Osteoblast (primary cell): ENCODE data around the gene ADGRA1. TPM values are rescaled to one million over a fixed set of nuclear protein-coding genes. Genes with fewer than 3 reads are reported as not detected.

Source experiments
- DNase-seq: peaks from one replicate; pipeline ENCODE4 v3.0.0; 2011; ENCODE audit warnings: low spot score, mixed read lengths; ENCODE audit not compliant: insufficient read length; ENCODE audit errors: missing footprints
- H2AFZ ChIP-seq: 2 replicates; pipeline ENCODE4 v1.6.0; 2011; ENCODE audit warnings: mild to moderate bottlenecking, low read length
- H3K27ac ChIP-seq: 2 replicates; pipeline ENCODE4 v1.5.1; 2011; ENCODE audit warnings: mild to moderate bottlenecking, low read depth, low read length, moderate library complexity
- H3K27me3 ChIP-seq: 2 replicates; pipeline ENCODE4 v1.6.0; 2012; ENCODE audit warnings: mild to moderate bottlenecking, control low read depth, inconsistent platforms, low read length, moderate library complexity; ENCODE audit not compliant: insufficient read depth
- H3K36me3 ChIP-seq: 2 replicates; pipeline ENCODE4 v1.5.1; 2011; ENCODE audit warnings: mild to moderate bottlenecking, low read length, control low read depth, moderate library complexity; ENCODE audit not compliant: insufficient read depth
- H3K4me1 ChIP-seq: 2 replicates; pipeline ENCODE4 v1.5.1; 2011; ENCODE audit warnings: mild to moderate bottlenecking, low read length, control low read depth, moderate library complexity; ENCODE audit not compliant: insufficient read depth
- H3K4me2 ChIP-seq: 2 replicates; pipeline ENCODE4 v1.6.0; 2011; ENCODE audit warnings: mild to moderate bottlenecking, low read length; ENCODE audit not compliant: insufficient read depth
- H3K4me3 ChIP-seq: fragments of 200-600 bp; sonication (generic); 3 replicates; pipeline ENCODE4 v1.5.1; 2012; ENCODE audit warnings: mild to moderate bottlenecking, low read length, inconsistent platforms; ENCODE audit not compliant: insufficient read depth
- H3K79me2 ChIP-seq: 2 replicates; pipeline ENCODE4 v1.6.0; 2012; ENCODE audit warnings: mild to moderate bottlenecking, low read length, control low read depth, inconsistent platforms; ENCODE audit not compliant: insufficient read depth
- H3K9me3 ChIP-seq: 2 replicates; pipeline ENCODE4 v1.5.1; 2011; ENCODE audit warnings: low read depth, low read length, control low read depth
- H4K20me1 ChIP-seq: 2 replicates; pipeline ENCODE4 v1.6.0; 2012; ENCODE audit warnings: mild to moderate bottlenecking, low read length, control low read depth; ENCODE audit not compliant: insufficient read depth
- total RNA-seq: library from RNA; depleted of rRNA; stranded (reverse); fragments of >200 nt; gene quantifications from 2 replicates; pipeline ENCODE4 v1.2.3, GENCODE V29; 2012
- TF ChIP-seq, protein P1 (sequence below): IDR thresholded peaks from 2 replicates; pipeline ENCODE4 v1.5.1; 2011; ENCODE audit warnings: mild to moderate bottlenecking, low read depth, low read length, moderate library complexity; ENCODE audit errors: extremely low read depth

Gene ADGRA1
- total RNA-seq, 1 donor, result not detected

DNA sequence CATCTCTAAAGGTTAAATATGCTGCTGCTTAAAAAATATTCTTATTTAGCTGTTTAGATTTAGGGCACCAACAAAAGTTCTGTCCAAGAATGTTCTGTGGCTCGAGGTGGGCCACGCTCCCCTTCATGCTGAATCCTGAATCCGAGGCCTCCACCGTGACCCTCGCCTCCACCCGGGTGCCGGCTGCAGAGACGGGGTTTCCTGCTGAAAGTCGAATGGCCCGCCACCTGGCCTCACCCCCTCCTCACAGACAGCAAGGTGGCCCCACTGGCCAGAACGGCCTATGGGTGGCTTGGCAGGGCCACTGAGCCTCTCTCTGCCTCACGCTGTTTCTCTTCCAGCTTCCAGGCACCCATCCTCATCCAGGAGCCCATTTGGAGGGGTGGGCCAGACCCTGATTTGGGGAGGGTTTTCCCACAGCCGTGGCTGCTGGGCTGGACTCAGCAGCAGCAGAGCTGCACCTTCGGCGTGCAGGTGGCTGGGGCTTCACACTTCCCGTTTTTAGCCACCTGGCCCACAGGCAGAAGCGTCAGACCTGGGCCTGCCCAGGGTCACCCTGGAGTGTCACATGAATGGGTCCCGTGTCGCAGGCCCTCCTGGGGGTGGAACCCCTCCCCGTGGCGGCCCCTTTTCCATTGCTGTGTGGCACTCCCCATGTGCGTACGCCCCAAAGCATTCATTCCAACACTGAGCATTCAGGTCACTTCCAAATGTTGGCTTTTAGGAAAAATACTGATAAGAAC is 26.3 kb upstream of the ADGRA1 start:
- no peak for DNase-seq
- no peaks in the 10 kb centered on the region for H3K79me2 ChIP-seq
- no peak overlapping the region for H3K4me3 ChIP-seq
- H3K36me3 ChIP-seq, result no peaks in the 10 kb centered on the region
- TF ChIP-seq, protein P1, sequence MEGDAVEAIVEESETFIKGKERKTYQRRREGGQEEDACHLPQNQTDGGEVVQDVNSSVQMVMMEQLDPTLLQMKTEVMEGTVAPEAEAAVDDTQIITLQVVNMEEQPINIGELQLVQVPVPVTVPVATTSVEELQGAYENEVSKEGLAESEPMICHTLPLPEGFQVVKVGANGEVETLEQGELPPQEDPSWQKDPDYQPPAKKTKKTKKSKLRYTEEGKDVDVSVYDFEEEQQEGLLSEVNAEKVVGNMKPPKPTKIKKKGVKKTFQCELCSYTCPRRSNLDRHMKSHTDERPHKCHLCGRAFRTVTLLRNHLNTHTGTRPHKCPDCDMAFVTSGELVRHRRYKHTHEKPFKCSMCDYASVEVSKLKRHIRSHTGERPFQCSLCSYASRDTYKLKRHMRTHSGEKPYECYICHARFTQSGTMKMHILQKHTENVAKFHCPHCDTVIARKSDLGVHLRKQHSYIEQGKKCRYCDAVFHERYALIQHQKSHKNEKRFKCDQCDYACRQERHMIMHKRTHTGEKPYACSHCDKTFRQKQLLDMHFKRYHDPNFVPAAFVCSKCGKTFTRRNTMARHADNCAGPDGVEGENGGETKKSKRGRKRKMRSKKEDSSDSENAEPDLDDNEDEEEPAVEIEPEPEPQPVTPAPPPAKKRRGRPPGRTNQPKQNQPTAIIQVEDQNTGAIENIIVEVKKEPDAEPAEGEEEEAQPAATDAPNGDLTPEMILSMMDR, result no peak
- no peak overlapping the region for H3K4me2 ChIP-seq
- no peaks in the 10 kb centered on the region for H4K20me1 ChIP-seq
- no peaks in the 10 kb centered on the region for H3K4me1 ChIP-seq
- no peak overlapping the region for H2AFZ ChIP-seq
- H3K27ac ChIP-seq, result no peak overlapping the region
- no peaks in the 10 kb centered on the region for H3K27me3 ChIP-seq
- no peaks in the 10 kb centered on the region for H3K9me3 ChIP-seq

GRCh38 chr10:133062085-133062484 is 25.6 kb upstream of the ADGRA1 start:
- H3K27ac ChIP-seq, result no peak overlapping the region
- H3K4me2 ChIP-seq, result no peak overlapping the region
- H3K36me3 ChIP-seq, result no peaks in the 10 kb centered on the region
- H3K27me3 ChIP-seq, result no peaks in the 10 kb centered on the region
- TF ChIP-seq, protein P1, result no peak
- no peaks in the 10 kb centered on the region for H3K4me1 ChIP-seq
- DNase-seq, result no peak
- H3K79me2 ChIP-seq, result no peaks in the 10 kb centered on the region
- no peak overlapping the region for H3K4me3 ChIP-seq
- no peaks in the 10 kb centered on the region for H4K20me1 ChIP-seq
- no peaks in the 10 kb centered on the region for H3K9me3 ChIP-seq
- no peak overlapping the region for H2AFZ ChIP-seq

- Histone ChIP-seq H3K27me3 (no peaks in the 10 kb centered on the region), H3K79me2 (no peaks in the 10 kb centered on the region), H4K20me1 (no peaks in the 10 kb centered on the region), H2AFZ (no peak overlapping the region), H3K4me2 (no peak overlapping the region), H3K4me3 (no peak overlapping the region), H3K9me3 (no peaks in the 10 kb centered on the region), H3K4me1 (no peaks in the 10 kb centered on the region), H3K36me3 (no peaks in the 10 kb centered on the region), H3K27ac (no peak overlapping the region)
- TF ChIP-seq, protein P1, result no peak
- no peak for DNase-seq
Observed at GRCh38 chr10:133062635-133063034, 25.1 kb upstream of the ADGRA1 start.

DNA sequence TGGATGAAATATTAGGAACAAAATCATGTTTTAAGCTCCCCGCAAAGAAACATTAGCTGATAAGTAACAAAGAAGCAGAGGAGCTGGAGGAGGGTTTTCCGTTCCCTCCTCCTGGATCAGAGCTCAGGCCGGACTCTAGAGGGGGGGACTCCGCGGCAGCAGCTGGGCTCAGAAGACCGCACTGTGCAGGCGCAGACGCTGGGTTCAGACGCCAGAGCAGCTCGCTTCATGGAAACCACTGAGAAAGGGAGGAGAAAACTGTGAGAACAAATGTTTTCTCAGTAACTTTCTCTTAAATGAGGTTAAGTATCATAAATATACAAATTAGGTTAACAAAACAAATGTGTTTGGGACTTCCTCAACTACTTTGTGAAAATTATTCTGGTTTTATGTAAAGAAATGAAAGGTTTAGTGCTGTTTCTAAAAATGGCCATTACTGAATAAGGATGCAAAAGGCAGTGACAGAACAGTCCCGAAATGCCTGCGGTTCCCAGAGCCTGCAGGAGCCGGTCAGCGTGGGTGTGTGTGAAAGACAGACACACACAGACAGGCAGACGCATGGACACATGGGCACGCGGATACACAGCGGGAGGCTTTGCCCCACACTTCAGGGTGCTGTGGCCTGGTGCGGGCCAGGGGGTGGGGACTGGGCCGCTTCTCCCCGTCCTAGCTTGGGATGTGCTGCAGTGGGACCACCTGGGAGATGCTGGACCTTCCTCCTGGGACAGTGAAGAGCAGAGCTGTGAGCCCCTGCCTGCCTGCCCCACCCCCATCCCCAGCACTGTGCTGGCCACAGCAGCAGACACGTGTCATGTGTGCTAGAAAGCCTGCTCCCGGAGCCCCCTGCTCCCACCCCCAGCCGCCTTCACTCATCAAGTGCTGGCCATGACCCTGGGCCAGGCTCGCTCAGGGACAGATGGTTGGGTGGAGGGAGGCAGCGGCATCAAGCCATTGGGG is 20.3 kb upstream of the ADGRA1 start:
- Histone ChIP-seq H3K36me3 (no peaks in the 10 kb centered on the region), H4K20me1 (no peaks in the 10 kb centered on the region), H2AFZ (no peak overlapping the region), H3K27ac (no peak overlapping the region), H3K27me3 (peaks cover 4% of the 10 kb centered on the region), H3K4me2 (no peak overlapping the region), H3K4me3 (no peak overlapping the region), H3K9me3 (no peaks in the 10 kb centered on the region), H3K4me1 (no peaks in the 10 kb centered on the region), H3K79me2 (no peaks in the 10 kb centered on the region)
- no peak for DNase-seq
- TF ChIP-seq, protein P1, result no peak
